Stimulated activated memory B cell treated with anti-CD40 and anti-IgM and Interleukin-4, amounts not matched to agents 10 μg/mL and 1 μg/mL and 100 μg/mL, for 72 hours (primary cell): Measurements from ENCODE around the gene TBC1D16.

Source experiments
- ATAC-seq: fragments of 150-1000 bp; cut with Tn5 transposase; 2 replicates; pipeline ENCODE4 v1.10.0; 2021
- H3K27ac Mint-ChIP-seq: one replicate; pipeline ENCODE4 v1.8.0; 2022; ENCODE audit warnings: mild to moderate bottlenecking, mixed read lengths
- H3K27me3 Mint-ChIP-seq: one replicate; pipeline ENCODE4 v1.8.0; 2022; ENCODE audit warnings: mixed read lengths
- H3K36me3 Mint-ChIP-seq: one replicate; pipeline ENCODE4 v1.8.0; 2022; ENCODE audit warnings: mixed read lengths
- H3K4me1 Mint-ChIP-seq: one replicate; pipeline ENCODE4 v1.8.0; 2022; ENCODE audit warnings: mixed read lengths
- H3K4me3 Mint-ChIP-seq: one replicate; pipeline ENCODE4 v1.8.0; 2022; ENCODE audit warnings: mild to moderate bottlenecking, moderate library complexity, mixed read lengths
- H3K9me3 Mint-ChIP-seq: one replicate; pipeline ENCODE4 v1.8.0; 2022; ENCODE audit warnings: mixed read lengths

Gene TBC1D16

DNA sequence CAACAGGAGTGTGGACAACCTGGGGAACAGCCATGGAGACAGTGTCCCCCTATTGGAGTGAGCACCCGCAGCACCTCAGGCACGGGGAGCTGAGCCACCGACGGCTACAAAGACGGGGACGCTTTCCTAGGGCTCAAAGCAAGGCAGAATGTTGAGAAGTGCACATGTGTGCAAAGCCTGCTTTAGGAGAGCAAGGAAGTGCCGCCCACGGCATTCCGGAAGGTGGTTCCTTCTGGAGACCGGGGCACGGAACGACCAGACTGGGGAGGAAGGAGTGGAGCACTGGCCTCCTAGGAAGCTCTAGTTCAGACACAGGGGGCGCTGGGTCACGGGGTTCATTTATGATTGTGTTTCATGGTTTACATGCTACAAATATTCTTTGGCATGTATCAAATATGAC lies 52.2 kb downstream of the TBC1D16 start:
- peaks cover 5% of the 10 kb centered on the region for H3K4me1 Mint-ChIP-seq
- H3K36me3 Mint-ChIP-seq, result no peaks in the 10 kb centered on the region
- H3K9me3 Mint-ChIP-seq, result no peaks in the 10 kb centered on the region
- H3K27me3 Mint-ChIP-seq, result no peaks in the 10 kb centered on the region
- ATAC-seq, result no peak
- H3K27ac Mint-ChIP-seq, result no peak overlapping the region
- no peak overlapping the region for H3K4me3 Mint-ChIP-seq

DNA sequence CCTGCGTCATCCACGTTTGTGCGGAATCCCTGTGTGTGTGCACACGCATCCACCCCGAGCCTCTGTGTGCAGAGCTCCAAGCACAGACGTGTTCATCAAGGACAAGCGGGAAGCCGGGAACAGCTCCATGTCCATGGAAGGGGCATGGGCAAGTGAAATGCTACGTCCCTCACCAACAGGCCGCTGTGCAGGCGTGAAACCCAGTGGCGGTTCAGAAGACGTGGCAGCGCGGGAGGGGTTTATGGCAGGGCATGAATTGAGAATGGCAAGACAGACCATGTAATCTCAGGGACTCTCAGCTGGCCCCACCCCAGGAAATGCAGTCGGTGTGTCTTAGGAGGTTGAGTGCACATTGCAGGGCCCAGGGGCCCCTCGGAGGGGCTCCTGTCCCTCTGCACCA lies 52.7 kb downstream of the TBC1D16 start:
- ATAC-seq, result no peak
- no peaks in the 10 kb centered on the region for H3K9me3 Mint-ChIP-seq
- no peaks in the 10 kb centered on the region for H3K27me3 Mint-ChIP-seq
- H3K4me1 Mint-ChIP-seq, result peaks cover 5% of the 10 kb centered on the region
- no peaks in the 10 kb centered on the region for H3K36me3 Mint-ChIP-seq
- H3K4me3 Mint-ChIP-seq, result no peak overlapping the region
- H3K27ac Mint-ChIP-seq, result no peak overlapping the region

DNA sequence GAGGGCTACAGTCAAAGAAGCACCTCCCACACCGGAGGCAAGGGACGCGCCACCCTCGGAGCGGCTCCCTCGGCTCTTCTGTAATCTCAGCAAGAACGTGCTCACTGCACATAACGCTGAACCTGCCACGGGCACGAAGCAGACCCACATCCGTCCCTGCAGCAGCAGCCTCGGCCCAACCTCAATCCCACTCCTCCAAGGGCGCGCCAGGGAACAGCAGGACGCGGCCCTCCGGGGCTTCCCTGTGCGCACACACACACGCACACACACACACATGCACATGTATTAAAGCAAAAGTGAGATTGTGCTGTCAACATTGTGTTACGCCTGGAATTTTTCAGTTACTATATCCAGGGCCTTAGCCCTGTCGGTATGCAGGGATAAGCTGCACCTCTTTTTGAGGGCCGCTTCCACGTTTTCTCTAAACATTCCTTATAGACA lies 54.0 kb downstream of the TBC1D16 start:
- no peaks in the 10 kb centered on the region for H3K36me3 Mint-ChIP-seq
- H3K4me1 Mint-ChIP-seq, result peaks cover 5% of the 10 kb centered on the region
- H3K27me3 Mint-ChIP-seq, result peaks cover 10% of the 10 kb centered on the region
- no peak overlapping the region for H3K4me3 Mint-ChIP-seq
- no peak overlapping the region for H3K27ac Mint-ChIP-seq
- ATAC-seq, result no peak
- no peaks in the 10 kb centered on the region for H3K9me3 Mint-ChIP-seq

DNA sequence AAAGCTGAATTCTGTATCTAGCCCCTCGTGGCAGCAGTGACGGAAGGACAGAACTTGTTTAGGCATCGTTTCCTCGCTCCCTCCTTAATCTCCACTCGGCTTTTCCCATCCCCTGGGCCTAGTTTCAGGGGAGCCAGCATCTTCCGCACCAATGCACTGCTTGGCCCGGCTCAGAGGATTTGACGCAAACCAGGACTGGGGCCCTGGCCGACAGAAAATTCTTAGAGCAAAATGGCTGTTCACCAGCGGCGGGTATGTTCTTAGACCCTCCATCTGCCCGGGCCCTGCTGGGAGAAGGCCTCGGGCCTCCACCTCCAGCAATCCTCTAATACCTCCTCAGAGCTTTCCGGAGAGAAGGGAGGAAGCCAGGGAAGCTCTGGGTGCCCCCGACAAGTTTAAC lies 54.6 kb downstream of the TBC1D16 start:
- Mint-ChIP-seq H3K4me1 (peaks cover 5% of the 10 kb centered on the region), H3K27ac (no peak overlapping the region), H3K36me3 (no peaks in the 10 kb centered on the region), H3K9me3 (no peaks in the 10 kb centered on the region), H3K4me3 (no peak overlapping the region), H3K27me3 (peaks cover 12% of the 10 kb centered on the region)
- ATAC-seq, result no peak

DNA sequence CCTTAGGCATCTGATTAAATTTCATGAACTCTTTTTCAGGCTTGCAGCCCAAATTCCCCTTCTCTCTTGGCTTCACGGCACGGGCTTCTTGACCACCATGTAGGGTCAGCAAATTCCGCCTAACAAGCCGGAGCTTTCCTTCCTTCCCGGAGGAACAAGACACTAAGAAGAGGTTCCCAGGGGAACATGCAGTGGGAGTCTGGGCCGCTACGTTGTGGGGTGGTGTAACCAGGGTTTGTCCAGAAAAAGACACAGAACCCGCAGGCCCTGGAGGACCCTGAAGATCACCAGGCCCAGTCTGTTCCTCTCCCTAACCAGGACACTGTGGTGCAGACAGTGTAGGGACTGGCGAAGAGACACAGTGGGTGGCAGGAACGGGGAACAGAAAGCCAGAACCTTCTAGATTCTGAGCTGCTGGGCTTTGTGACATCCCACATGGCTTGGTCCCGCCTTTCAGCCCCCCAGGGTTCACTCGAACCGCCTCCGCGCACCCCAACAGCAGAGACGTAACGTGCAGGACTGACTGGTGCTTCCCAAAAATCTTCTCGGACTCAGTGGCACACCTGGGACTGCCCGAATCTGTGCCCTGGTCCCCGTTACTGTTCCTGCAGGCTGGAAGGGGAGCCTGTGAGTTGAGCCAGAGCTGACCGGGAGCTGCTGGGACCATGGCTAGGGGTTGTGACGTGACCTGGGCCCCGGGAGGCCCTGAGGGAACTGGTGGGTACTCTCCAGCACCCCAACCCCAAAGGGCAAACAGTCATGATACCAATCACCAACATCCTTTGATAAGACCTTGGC lies 55.2 kb downstream of the TBC1D16 start:
- no peak for ATAC-seq
- Mint-ChIP-seq H3K4me3 (no peak overlapping the region), H3K27me3 (peaks cover 12% of the 10 kb centered on the region), H3K27ac (no peak overlapping the region), H3K9me3 (no peaks in the 10 kb centered on the region), H3K36me3 (no peaks in the 10 kb centered on the region), H3K4me1 (peaks cover 5% of the 10 kb centered on the region)

DNA sequence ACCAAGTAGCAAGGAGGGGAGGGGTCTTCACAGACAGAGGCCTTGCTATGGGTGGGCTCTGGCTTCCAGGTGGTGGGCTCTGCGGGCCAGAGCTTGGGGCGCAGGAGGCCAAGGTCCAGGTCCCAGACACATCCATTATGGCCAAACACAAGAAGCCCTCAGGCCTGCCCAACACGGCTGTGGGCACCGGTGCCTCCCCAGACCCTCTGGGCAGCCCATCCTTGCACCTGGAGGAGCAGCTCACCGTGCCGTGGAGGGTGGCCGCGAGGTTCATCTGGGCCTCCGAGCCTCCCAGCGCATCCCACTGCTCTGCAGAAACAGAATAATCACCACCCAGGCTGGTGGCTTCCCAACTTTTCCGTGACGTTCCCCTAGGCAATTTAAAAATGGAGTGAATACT lies 55.9 kb downstream of the TBC1D16 start:
- Mint-ChIP-seq H3K27ac (no peak overlapping the region), H3K4me1 (peaks cover 7% of the 10 kb centered on the region), H3K4me3 (no peak overlapping the region), H3K36me3 (no peaks in the 10 kb centered on the region), H3K9me3 (no peaks in the 10 kb centered on the region), H3K27me3 (peaks cover 12% of the 10 kb centered on the region)
- ATAC-seq, result no peak

DNA sequence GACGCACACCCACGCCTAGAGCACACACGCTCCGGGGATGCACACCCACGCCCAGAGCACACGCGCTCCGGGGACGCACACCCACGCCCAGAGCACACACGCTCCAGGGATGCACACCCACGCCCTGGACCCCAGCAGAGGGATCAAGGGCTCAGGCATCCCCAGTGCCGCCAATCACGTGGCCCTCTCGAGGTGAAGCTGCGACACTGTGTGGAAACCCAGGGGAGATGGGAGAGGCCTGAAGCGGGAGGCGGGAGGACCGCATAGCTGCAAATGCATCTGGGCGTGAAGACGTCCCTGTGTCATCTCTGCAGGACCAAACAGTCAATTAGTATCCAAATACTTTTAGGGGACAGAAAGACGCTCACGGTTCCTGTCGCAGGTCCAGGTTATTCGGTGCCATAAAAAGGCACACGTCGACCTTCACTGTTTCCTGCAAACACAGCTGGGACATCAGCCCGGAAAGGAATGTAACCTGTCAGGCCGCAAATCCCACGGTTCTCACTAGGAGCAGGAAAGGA lies 56.4 kb downstream of the TBC1D16 start:
- ATAC-seq, result no peak
- Mint-ChIP-seq H3K27me3 (peaks cover 12% of the 10 kb centered on the region), H3K9me3 (no peaks in the 10 kb centered on the region), H3K36me3 (no peaks in the 10 kb centered on the region), H3K4me3 (no peak overlapping the region), H3K4me1 (peaks cover 10% of the 10 kb centered on the region), H3K27ac (no peak overlapping the region)

DNA sequence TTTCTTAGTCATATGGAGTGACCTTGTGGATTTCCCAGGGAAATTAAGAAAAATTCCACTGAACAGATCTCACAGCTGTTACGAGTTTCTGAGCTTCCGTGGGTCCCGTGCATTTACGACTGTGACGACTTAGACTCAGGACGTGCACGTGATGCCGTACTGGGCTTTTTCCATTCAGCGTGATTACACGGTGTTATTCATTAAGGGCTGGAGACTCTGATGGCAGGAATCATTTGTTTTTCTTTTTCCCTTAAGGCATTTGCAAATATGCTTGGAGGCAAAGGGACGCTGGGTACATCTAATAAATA lies 57.2 kb downstream of the TBC1D16 start:
- Mint-ChIP-seq H3K4me1 (peaks cover 7% of the 10 kb centered on the region), H3K27me3 (peaks cover 12% of the 10 kb centered on the region), H3K36me3 (no peaks in the 10 kb centered on the region), H3K4me3 (no peak overlapping the region), H3K27ac (no peak overlapping the region), H3K9me3 (no peaks in the 10 kb centered on the region)
- no peak for ATAC-seq

DNA sequence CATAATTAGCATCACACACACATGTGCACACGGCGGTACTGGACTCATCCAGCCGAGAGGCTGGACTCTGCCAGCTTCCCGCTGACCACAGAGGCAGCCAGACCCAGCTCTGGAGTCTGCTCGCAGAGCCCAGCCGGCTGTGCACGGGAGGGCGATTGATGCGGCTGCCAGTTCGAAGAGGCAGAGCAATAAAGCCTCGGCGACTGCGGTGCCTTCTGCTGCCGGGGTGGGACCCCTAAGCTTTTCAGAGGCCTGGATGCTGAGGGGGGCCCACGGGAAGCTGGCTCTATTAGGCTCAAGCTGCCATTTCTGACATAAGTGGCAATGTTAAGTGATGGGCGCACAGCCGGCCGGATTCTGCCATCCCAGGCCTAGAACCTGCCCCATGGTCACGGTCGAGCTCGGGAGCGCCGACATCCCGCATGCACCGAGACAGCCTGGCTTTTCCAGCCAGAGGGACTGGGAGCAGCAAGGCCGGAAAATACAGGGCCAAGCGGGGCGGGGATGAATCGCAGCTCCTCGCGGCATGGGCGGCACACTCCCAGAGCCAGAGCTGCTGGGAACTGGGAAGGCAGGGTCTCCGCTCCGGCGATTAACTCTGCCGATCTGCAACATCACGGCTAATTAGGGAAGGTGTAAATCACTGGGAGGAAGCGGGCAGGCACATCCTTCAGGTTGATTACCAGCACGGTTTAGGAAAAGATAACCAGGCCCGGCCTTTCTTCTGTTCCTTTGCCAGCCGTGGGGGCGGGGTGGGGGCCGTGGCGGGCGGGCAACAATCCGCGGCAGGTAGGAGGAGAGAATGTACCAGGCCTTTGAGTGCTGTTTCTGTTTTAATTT lies 57.7 kb downstream of the TBC1D16 start:
- Mint-ChIP-seq H3K27ac (no peak overlapping the region), H3K27me3 (peaks cover 12% of the 10 kb centered on the region), H3K36me3 (no peaks in the 10 kb centered on the region), H3K9me3 (no peaks in the 10 kb centered on the region), H3K4me3 (no peak overlapping the region), H3K4me1 (peaks cover 7% of the 10 kb centered on the region)
- no peak for ATAC-seq

DNA sequence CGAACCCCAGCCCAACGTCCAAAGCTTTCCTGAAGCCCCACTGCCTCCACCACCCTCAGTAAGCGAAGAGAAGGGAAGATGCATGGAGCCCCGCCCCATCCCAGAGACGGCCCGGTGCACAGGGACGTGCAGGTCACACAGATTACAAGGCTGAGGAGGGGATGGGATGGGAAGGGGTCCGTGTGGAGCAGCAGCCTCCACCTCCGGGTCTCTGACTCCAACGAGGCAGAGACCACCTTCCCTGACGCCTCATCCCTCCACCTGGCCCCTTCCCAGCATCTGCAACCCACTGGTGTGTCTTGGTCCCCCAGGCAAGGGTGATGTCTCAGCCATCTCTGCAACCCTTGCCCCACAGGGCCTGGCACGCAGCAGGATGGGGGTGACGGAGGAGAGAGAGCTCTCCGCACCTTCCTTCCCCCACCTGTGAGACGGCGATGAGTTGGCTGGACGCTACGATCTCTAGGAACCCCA lies 58.5 kb downstream of the TBC1D16 start:
- H3K27ac Mint-ChIP-seq, result no peak overlapping the region
- no peaks in the 10 kb centered on the region for H3K36me3 Mint-ChIP-seq
- H3K27me3 Mint-ChIP-seq, result peaks cover 18% of the 10 kb centered on the region
- no peaks in the 10 kb centered on the region for H3K9me3 Mint-ChIP-seq
- H3K4me1 Mint-ChIP-seq, result peaks cover 7% of the 10 kb centered on the region
- H3K4me3 Mint-ChIP-seq, result no peak overlapping the region
- no peak for ATAC-seq

DNA sequence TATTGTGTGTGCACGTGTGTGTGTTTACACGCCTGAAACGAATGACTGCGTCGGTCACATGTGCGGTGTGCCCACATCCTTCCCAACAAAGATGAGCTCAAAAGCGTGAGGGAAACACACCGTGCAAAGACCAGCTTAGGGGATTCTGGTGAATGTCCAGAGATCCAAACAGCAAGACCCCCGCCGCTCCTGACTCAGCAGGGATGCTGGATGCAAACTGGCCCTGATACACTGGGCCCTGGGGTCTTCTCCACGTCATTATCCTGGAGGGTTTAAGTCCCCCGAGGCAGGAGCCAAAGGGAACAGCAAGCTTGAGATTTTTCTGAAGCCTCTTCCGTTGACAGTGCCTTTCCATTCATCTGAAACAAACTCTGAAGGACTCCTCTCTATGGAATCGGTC lies 59.2 kb downstream of the TBC1D16 start:
- Mint-ChIP-seq H3K36me3 (no peaks in the 10 kb centered on the region), H3K4me1 (peaks cover 7% of the 10 kb centered on the region), H3K27ac (no peak overlapping the region), H3K4me3 (no peak overlapping the region), H3K27me3 (peaks cover 26% of the 10 kb centered on the region), H3K9me3 (no peaks in the 10 kb centered on the region)
- no peak for ATAC-seq

DNA sequence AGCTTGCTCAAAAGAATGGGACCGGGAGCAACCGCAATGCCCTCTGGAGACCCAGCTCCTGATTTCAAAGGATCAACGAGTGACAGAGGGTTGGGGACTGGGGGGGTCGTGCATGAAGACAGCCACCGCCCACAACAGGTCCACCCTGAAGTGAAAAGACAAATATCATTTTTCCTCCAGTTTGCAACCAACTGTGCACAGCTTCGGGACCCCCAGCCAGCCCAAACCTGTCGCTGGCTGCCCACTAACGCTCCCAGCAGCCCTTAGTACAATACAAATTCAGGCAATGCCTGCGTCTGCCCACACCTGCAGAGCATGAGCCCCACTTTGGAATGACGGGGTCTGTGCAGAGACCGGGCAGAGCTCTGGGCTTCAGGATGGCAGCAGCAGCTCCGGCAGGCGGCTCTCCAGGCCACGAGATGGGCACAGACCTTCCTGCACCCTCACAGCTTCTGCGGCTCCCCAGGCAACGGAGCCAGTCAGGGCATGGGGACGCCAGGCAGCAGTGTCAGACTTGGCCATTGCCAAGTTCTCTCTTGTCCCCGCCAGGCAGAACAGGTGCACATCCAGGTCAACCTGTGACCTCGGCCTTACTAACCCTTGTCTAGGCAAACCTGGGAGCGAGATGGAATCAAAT lies 60.1 kb downstream of the TBC1D16 start:
- Mint-ChIP-seq H3K27me3 (peaks cover 28% of the 10 kb centered on the region), H3K27ac (no peak overlapping the region), H3K9me3 (no peaks in the 10 kb centered on the region), H3K36me3 (no peaks in the 10 kb centered on the region), H3K4me3 (no peak overlapping the region), H3K4me1 (peaks cover 8% of the 10 kb centered on the region)
- no peak for ATAC-seq

DNA sequence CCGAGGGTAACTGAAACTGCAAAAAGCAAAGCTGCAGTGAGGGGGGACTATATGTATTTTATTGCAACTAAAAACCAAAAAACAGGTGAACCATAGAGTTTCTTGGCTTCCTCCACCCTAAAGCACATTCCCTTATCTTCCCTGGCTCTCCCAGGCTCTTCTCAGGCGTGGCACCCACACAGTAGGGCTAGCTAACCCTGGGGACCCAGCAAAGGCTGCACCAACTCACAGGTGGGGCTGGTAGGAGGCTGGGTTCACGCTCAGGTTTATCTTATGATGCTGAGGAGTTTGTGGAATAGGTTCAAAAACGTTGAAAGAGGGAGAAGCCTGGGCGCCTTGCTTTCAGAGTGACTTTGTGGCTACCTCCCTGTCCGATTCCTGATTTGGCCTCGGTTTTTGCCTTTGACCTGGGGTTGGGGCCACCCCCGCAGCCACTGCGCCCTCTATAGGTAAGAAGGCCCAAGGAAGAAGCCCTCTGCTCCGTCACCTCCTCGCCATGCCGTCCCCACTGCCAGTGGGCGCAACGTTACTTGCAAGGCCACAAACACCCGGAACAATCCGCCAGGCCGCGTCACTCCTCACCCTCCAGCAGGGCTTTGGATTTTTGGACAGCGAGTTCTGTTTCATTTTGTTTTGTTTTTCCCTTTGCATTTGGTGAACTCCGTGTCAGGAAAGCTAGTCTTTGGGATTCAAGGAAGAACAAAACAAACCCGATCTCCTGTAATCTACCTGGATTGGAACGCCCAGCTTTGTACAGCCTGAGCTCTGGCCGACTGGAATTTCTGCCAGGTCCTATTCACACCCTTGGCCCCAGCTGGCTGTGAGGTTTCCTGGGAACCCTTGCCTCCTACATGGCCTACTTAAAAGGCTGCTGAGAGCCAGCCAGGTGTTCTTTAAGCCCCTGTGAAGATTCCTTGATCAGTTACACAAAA lies 60.8 kb downstream of the TBC1D16 start:
- no peak overlapping the region for H3K27ac Mint-ChIP-seq
- no peak overlapping the region for H3K4me3 Mint-ChIP-seq
- peaks cover 28% of the 10 kb centered on the region for H3K27me3 Mint-ChIP-seq
- no peaks in the 10 kb centered on the region for H3K36me3 Mint-ChIP-seq
- no peaks in the 10 kb centered on the region for H3K9me3 Mint-ChIP-seq
- ATAC-seq, result no peak
- H3K4me1 Mint-ChIP-seq, result peaks cover 16% of the 10 kb centered on the region

DNA sequence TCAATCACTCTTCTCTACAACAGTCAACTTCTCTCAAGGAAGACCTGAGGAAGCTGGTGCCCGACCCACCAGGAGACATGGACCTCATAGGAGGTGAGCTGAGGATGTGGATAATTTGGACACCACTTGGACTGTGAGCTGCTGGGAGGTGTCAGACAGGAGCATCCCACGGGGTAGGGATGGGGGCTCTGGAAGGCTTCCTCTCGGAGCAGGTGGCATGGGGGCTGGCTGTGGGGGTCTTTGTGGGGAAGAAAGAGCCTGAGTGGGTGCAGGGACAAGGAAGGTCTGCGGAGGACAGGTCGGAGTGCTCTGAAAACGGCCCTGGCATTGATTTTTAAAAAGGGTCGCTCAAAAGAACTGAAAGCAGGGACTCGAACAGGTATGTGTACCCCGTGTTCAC lies 64.0 kb downstream of the TBC1D16 start:
- Mint-ChIP-seq H3K36me3 (no peaks in the 10 kb centered on the region), H3K4me1 (peaks cover 23% of the 10 kb centered on the region), H3K27ac (no peak overlapping the region), H3K4me3 (no peak overlapping the region), H3K27me3 (peaks cover 19% of the 10 kb centered on the region), H3K9me3 (no peaks in the 10 kb centered on the region)
- ATAC-seq, result no peak
